Upper lobe of right lung (tissue), 1 donor: ENCODE measurements around the gene ABHD2. TPM values are rescaled to one million over a fixed set of nuclear protein-coding genes. Genes with fewer than 3 reads are reported as not detected.

Source experiments
- ATAC-seq: fragments of 200-7000 bp; cut with Tn5 transposase; one replicate; pipeline ENCODE4 v1.9.1; 2020; ENCODE audit warnings: mild to moderate bottlenecking, moderate library complexity
- DNase-seq: peaks from one replicate; pipeline ENCODE4 v3.0.0-alpha.2; 2020
- H3K27ac ChIP-seq: fragments of 200-600 bp; one replicate; pipeline ENCODE4 v1.8.0; 2022
- H3K27me3 ChIP-seq: fragments of 200-600 bp; one replicate; pipeline ENCODE4 v1.8.0; 2022; ENCODE audit warnings: mild to moderate bottlenecking
- H3K36me3 ChIP-seq: fragments of 200-600 bp; one replicate; pipeline ENCODE4 v1.8.0; 2022
- H3K4me1 ChIP-seq: fragments of 200-600 bp; one replicate; pipeline ENCODE4 v1.8.0; 2022
- H3K4me3 ChIP-seq: fragments of 200-600 bp; one replicate; pipeline ENCODE4 v1.8.0; 2022; ENCODE audit warnings: mild to moderate bottlenecking
- H3K9me3 ChIP-seq: fragments of 200-600 bp; one replicate; pipeline ENCODE4 v1.8.0; 2022
- intact Hi-C: fragments of 100-400 bp; cut with DNase I; formaldehyde crosslinking; loops from one replicate; pipeline ENCODE4 v1.11.0; 2022
- total RNA-seq: library from RNA; stranded (reverse); fragmentation: NEBNext Ultra II Directional; extraction: Animal tissue kit (Norgen Biotek cat#: 25700); gene quantifications from one replicate; pipeline ENCODE4 v1.2.1, GENCODE V29; 2021
- TF ChIP-seq, protein P1 (sequence below): fragments of 200-600 bp; IDR thresholded peaks from one replicate; pipeline ENCODE4 v1.8.0; 2022; ENCODE audit warnings: antibody characterized with exemption
- donor health status: DM: no; HTN: yes; CAD: no; lungs with severe emphysema.

The ABHD2 gene
- total RNA-seq, 1 donor from 2014 or later, result 182 TPM

GRCh38 chr15:89136078-89136806 lies 48.0 kb downstream of the ABHD2 start:
- TF ChIP-seq, protein P1, sequence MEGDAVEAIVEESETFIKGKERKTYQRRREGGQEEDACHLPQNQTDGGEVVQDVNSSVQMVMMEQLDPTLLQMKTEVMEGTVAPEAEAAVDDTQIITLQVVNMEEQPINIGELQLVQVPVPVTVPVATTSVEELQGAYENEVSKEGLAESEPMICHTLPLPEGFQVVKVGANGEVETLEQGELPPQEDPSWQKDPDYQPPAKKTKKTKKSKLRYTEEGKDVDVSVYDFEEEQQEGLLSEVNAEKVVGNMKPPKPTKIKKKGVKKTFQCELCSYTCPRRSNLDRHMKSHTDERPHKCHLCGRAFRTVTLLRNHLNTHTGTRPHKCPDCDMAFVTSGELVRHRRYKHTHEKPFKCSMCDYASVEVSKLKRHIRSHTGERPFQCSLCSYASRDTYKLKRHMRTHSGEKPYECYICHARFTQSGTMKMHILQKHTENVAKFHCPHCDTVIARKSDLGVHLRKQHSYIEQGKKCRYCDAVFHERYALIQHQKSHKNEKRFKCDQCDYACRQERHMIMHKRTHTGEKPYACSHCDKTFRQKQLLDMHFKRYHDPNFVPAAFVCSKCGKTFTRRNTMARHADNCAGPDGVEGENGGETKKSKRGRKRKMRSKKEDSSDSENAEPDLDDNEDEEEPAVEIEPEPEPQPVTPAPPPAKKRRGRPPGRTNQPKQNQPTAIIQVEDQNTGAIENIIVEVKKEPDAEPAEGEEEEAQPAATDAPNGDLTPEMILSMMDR, result no peak
- no peak for DNase-seq
- intact Hi-C loops, result no loop called here

DNA sequence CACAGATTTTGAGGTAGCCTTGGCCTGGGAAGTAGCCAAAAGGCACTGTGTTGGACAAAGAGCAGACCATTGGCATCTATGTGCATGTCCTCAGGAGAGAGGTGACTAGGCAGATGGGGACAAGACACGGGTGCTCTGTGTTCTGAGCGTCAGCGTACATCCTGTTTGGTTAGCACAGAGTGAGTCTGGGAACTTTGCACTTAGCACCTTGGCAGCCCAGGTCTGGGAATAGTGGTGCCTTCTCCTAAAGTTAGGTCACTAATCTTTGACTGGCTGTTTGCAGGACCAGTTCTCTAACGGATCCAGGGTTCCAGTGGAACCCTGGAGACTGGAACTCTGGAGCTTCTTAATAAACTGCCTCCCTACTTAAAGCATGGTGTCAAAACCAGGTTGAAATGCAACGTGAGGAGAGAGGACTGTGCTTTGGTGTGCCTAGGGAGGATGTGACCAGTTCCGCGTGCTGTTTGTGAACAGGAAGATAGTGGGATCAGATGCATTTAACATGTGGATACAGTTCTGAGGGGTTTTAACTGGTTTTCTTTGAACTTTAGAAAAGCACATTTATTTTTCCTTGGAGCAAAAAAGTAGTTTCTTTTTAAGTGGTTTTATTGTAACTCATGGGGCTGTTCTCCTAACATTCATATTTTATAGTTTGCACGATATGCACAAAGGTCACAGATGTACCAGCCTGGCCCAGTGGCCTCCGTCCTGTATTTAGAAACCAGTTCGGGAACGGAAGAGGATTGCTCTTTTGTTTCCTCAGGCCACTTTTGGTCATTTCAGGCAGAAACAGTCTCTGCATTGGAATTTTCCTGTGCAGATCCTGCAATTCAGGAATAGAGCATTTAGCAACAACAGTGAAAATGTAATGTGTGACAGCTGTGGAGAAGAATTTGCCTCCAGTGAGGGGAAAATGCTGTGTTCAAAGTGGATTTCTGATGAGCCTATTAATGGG lies 48.8 kb downstream of the ABHD2 start:
- no peaks in the 10 kb centered on the region for H3K27me3 ChIP-seq
- H3K9me3 ChIP-seq, result no peaks in the 10 kb centered on the region
- DNase-seq (no peak), ATAC-seq (no peak)
- TF ChIP-seq, protein P1, result no peak
- H3K36me3 ChIP-seq, result peaks cover 5% of the 10 kb centered on the region
- H3K4me3 ChIP-seq, result no peak overlapping the region
- peaks cover 73% of the 10 kb centered on the region for H3K4me1 ChIP-seq
- intact Hi-C loops, result no loop called here
- peak overlapping the region; percentile 55 for H3K27ac ChIP-seq

More at GRCh38 chr15:89136078-89136806, 48.0 kb downstream of the ABHD2 start:
- Histone ChIP-seq H3K36me3 (peaks cover 6% of the 10 kb centered on the region), H3K9me3 (no peaks in the 10 kb centered on the region), H3K27ac (peak overlapping the region; percentile 55), H3K27me3 (no peaks in the 10 kb centered on the region), H3K4me1 (peaks cover 72% of the 10 kb centered on the region), H3K4me3 (no peak overlapping the region)
- no peak for ATAC-seq

GRCh38 chr15:89137926-89138325 lies 49.7 kb downstream of the ABHD2 start:
- no peaks in the 10 kb centered on the region for H3K9me3 ChIP-seq
- intact Hi-C loops, result no loop called here
- H3K27me3 ChIP-seq, result no peaks in the 10 kb centered on the region
- ATAC-seq (no peak), DNase-seq (no peak)
- H3K4me3 ChIP-seq, result no peak overlapping the region
- H3K36me3 ChIP-seq, result peaks cover 5% of the 10 kb centered on the region
- TF ChIP-seq, protein P1, result no peak
- peaks cover 68% of the 10 kb centered on the region for H3K4me1 ChIP-seq
- peak overlapping the region; percentile 55 for H3K27ac ChIP-seq

DNA sequence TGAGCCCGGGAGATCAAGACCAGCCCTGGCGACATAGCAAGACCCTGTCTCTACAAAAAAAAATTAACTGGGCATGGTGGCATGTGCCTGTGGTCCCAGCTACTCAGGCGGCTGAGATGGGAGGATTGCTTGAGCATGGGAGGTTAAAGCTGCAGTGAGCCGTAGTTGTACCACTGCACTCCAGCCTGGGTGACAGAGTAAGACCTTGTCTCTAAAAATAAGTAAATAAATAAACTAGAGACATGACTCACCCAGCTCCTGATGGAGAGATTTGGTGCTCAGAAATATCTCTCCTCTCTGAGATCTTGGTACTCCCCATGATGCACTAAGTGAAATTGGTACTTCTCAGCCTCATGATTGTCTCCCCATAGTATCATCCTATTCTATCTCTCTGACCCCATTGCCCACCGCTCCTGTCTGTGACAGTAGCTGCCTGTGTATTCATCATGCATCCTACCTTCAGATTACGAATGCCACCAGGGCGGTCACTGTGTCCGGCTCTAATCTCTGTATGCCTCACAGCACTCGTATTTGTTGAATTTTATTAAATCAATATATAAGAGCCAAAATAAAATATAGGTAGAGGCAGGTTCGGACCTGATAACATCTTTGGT lies 50.9 kb downstream of the ABHD2 start:
- TF ChIP-seq, protein P1, result no peak
- Histone ChIP-seq H3K27ac (peak overlapping the region; percentile 49), H3K36me3 (peaks cover 5% of the 10 kb centered on the region), H3K4me3 (no peak overlapping the region), H3K9me3 (no peaks in the 10 kb centered on the region), H3K4me1 (peaks cover 74% of the 10 kb centered on the region), H3K27me3 (no peaks in the 10 kb centered on the region)
- ATAC-seq (no peak), DNase-seq (no peak)
- intact Hi-C loops, result no loop called here

DNA sequence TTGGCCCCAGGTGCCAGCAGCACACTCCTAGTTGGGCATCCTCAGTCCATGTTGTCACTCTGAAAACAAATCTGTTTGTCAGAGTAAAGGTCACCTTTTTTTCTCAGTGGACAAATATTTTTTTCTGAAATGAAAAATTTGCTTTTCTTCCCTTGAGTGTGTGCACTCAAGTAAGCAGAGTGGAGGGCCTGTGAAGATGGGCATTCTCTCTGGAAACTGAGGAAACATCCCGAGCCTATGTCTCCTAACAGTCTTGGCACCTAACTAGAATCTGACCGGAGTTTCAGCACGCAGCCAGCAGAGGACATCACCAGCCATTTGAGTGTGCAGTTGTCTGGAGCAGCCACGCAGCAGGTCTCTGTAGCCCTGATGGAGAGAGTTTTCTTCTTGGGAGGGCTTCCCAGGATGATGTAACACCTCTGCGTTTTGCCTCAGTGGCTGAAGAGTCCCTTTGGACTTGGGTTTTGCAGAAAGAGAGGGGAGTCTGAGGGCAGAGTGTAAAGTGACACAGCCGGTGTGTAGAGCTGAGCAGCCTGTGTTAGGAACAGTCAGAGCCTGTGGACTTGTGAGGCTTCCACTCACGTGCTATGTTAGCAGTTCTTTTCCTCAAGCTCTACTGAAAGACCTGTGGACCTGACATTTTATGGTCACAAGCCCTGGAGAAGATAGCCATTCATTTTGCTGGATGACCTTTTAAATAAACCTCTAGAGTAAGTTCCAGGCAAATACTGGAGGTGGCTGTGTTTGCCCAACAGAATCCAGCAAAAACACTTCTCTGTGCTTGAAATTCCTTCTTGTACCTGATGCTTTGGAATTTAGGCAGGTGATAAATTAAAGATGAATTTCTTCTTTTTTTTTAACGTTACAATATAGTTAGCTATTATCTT lies 51.6 kb downstream of the ABHD2 start:
- Histone ChIP-seq H3K9me3 (no peaks in the 10 kb centered on the region), H3K4me3 (no peak overlapping the region), H3K4me1 (peaks cover 69% of the 10 kb centered on the region), H3K27ac (peak overlapping the region; percentile 49), H3K36me3 (peaks cover 5% of the 10 kb centered on the region), H3K27me3 (no peaks in the 10 kb centered on the region)
- ATAC-seq (peak; percentile 50), DNase-seq (no peak)
- intact Hi-C loops, result no loop called here
- TF ChIP-seq, protein P1, result no peak
